ENCODE measurements around the gene CHAT.
A peak's percentile ranks its signal among the peaks of the same experiment; 100 is the strongest.

Gene CHAT

DNA sequence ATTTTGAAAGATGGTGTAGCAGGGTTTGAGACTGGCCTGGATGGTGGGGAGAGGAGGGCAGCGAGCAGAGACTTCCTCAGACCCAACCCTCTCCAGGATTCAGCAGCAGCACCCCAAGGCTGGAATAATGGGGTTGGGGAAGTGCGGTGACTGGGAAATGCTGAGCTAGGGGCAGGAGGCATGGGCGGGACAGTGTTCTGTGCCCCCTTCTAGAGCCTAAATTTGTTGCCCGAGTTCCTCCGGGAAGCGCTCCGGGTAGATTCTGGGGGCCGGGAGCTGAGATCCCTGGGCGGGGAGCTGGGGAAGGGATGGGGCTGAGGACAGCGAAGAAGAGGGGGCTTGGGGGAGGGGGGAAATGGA lies at the start of gene CHAT:
Gene CHAT, plus strand, starts transcription at position 156 of the 360 bp plus-strand sequence. Its CDS starts 153 bp downstream, at position 309.
- DNase-seq: no peak

DNA sequence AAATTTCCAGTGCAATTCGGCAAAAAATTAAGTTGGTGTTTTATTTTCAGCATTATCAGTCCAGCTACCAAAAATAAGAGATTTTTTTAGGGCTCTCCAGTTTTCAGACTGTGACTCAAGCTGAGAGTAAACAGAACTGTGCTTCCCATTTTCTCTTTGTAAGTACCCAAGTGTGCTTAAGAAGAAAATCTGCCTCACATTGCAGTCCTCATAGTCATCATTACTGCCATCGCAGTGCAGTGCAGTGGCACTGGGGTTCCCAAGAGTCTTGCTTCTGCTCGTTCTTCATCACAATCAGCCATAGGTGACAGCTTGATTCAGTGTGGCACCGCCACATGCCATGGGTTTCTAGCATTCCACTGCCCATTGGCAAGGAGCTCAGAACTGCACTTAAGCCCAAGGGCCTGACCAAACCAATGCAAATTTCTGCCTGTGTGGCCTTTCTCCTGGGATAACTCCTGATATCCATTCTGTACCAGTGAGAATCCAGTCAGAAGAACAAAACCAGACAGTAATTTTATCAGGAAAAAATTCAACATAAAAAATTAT lies 49.3 kb upstream of the CHAT start:
- DNase-seq: no peak

DNA sequence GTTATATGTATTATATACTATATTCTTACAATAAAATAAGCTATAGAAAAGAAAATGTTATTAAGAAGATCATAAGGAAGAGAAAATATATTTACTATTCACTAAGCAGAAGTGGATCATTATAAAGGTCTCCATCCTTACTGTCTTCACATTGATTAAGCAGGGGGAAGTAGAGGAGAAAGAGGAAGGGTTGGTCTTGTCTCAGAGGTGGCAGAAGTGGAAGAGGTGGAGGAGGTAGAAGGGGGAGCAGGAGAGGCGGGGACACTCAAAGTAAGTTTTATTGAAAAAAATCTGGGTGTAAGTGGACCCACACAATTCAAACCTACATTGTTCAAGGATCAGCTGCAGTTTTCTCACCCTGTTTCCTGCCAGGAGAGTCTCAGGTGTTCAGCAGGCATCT lies 46.0 kb upstream of the CHAT start:
- no peak for DNase-seq

DNA sequence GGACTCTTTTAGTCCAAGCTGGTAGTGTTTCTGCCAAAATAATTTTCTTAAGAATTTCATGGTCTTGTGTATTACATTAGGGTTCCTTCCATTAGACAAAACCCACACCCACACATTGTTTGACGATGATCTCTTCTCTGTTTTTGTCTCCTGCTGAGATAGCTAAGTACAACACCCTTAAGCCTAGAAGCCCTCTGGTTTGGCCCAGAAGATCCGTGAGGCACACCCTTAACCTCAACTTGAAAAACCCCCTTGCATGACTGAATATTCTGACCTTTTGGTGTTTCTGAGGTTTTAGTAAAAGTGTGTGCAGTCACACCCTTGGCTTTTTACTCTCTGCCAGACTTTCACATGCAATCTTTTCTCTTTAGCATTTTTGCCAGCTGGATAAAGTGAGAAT lies 45.6 kb upstream of the CHAT start:
- DNase-seq: no peak

DNA sequence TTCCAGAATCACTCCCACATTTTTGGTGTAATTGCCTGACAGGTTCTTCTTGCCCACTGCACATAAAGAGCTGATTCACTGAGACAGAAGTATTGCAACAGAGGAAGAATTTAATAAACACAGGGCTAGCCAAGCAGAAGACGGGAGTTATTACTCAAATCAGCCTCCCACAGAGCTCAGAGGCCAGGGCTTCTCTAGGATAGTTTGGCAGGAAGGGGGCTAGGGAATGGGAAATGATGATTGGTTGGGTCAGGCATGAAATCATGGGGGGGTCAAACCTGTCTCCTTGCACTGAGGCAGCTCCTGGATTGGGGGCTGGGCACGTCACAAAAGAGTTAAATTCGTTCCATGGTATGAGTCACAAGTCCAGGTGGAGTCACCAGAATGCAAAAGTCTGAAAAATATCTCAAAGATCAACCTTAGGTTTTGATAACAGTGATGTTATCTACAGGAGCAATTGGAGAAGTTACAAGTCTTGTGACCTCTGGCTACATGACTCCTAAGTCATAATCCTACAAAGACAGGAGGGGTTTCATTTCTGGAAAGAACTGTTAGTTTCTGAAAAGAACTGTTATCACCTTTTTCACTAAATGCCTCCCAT lies 44.7 kb upstream of the CHAT start:
- DNase-seq: no peak

DNA sequence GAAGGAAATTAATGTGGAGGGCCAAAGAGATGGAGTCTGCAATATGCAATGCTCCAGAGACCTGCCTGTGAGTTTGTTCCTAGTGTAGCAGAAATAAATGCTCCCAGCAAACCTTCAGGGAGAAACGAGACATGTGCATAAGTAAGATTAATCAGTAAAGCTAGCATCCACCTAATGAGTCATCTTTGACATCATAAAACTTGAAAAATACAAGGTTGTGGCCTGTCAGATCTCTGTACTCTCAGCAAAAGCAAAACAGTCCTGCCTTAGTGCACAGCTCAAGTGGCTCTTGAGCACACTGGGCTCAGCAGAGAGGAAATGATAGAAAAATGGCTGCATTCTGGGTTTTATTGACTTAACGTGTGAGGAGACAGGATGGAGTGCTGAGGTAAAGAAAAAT lies 42.4 kb upstream of the CHAT start:
- DNase-seq: peak; percentile 60

DNA sequence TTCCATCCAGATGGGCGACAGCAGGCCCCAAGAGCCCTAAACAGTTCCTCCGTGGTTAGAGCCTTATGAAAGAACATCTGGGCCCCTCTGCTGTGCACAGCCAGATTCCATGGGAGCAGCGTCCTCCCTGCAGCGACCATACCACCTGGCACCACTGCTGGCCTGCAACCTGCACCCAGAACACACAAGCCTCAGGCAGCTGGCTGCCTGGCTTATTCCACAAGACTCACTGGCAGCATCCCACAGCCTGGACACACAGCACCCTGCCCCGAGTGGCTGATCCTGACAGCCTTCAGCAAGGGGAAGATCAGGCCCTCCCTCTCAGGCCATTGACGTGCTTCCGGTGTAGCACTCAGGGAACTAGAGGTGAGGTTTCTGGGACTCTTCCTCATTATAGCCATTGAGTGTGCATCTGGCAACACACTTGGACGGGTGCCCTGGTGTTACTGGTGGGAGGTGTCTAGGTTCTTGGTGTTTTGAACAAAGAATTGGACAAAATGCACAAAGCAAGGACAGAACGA lies 41.2 kb upstream of the CHAT start:
- DNase-seq: peak; percentile 2

DNA sequence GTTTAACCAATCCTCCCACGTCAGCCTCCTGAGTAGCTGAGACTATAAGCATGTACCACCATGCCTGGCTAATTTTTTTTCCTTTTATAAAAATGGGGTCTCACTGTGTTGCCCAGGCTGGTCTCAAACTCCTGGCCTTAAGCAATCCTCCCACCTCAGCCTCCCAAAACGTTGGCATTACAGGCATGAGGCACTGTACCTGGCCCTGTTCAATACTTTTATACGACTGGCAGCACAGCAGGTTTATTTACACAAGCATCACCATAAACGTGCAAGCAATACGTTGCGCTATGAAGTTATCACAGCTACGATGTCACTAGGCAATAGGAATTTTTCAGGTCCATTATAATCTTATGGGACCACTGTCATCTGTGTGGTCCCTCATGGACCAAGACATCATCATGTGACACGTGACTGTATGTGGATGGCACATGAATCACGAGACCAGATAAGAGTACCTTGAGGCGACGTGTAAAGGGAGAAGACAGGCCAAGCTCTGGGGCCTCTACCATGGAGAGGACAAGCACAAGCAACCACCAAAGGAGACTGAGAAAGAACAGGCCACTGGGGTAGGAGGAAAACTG lies 38.3 kb upstream of the CHAT start:
- no peak for DNase-seq

DNA sequence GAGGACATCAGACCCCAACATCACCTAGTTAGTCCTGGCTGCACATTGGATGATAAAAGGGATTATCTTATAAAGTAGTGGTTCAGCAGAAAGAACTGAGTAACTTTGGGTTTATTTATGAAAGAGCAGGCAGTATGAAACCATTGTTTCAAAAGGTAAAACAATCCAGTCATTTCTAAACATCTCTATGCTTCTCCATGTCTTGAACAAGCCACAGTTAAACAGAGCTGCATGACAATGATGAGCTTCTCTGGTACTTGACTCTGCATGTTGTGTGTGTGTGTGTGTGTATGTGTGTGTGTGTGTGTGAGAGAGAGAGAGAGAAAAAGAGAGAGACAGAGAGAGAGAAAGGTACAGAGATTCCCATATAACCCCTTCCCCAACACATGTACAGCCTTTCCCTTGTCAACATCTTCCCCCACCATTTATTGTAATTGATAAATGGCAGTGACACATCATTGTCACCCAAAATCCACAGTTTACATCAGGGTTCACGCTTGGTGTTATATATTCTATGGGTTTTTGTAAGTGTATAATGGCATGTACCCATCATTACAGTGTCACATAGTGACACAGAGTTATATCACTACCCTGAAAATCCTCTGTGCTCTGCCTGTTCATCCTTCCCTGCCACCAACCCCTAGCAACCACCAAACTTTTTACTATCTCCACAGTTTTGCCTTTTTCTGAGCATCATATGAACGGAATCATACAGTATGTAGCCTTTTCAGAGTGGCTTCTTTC lies 36.5 kb upstream of the CHAT start:
- no peak for DNase-seq

DNA sequence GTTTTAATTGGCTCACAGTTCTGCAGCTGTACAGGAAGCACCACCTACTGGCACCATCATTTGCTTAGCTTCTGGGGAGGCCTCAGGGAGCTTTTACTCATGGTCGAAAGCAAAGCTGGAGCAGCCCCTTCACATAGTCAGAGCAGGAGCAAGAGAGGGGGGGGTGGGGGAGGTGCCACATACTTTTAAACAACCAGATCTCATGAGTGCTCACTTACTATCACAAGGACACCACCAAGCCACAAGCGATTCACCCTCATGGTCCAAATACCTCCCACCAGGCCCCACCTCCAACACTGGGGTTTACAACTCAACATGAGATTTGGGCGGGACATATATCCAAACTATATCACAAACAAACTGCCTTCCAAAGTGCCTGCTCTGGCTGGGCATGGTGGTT lies 35.4 kb upstream of the CHAT start:
- DNase-seq: no peak

DNA sequence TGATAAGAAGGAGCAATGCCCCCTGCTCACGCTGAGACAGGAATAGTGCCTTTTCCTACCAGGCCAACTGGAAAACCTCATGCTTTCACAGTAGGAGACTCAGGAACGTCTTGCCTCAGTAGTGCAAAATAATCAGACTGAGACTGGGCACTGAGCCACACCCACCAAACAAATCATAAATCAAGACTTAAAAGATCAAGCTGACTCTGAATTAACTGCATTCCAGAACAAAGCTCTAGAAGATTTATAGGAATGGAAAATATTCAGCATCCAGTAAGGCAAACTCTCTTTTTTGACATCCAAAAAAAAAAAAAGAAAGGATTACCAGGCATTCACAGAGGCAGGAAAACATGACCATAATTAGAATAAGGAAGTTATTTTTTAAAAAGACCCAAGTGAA lies 34.2 kb upstream of the CHAT start:
- DNase-seq: no peak

DNA sequence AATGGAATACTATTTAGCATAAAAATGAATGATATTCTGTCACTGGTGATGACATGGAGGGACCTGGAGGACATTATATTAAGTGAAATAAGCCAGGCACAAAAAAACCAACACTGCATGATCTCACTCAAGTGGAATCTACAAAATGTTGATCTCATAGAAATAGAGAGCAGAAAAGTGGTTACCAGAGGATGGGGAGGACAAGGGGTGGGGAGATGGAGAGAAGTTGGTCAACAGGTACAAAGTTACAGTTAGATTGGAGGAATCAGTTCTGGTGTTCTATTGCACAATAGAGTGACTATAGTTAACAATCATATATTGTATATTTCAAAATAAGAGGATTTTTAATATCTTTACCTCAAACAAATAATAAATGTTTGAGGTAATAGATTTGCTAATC lies 28.4 kb upstream of the CHAT start:
- no peak for DNase-seq

DNA sequence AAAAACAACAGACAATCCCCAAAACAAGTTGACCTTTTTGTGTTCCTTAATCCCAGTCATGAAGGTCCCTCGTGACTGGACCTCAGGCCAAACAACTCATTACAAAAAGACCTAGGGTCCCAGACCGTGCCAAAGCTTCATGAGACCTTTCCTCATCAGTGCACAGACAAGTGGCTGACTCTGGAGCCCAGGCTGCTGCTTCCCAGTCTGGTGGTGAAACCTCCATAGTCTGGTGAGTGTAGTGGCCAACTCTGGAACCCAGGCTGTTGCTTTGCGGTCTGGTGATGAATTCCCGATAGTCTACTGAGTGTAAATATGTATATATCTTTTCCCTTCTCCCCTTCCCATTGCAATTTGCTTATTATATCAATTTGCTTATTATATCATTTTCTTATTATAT lies 25.9 kb upstream of the CHAT start:
- DNase-seq: no peak

DNA sequence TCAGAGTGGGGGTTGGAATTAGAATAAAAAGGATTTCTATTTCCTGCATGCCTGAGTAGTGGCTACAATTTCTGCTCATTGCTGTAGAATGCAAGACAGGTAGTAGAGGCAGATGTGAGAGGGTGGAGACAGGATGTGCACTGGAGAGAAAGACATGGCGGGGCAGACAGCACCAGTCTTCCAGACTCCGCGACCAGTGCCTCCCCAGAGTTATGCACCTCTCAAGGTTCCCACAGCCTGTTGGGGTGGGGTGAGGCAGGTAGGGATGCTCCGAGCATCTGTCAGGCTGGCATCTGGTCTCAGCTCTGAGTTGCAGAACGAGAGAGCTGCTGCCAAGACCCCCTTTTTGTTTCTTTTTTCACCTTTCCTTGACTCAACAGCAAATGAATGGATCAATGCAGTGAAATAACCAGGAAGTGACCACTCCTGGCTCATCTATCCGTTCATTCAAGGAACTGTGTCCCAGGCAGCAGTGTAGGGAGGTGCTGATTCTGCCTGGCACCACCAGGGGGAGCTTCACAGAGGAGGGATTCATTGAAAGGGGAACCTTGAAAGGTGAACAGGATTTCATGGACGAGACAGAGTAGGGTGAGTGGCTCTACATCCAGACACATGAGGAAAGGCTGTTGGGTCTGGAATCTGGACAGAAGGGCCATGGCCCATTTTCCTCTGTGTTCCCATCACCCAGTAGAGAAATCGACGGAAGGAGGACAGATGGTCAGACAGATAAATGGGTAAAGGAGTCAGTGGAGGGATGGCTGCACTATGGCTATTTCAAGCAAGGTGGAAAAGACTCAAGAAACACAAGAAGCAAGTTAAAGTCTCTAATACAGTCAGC lies 20.9 kb upstream of the CHAT start:
- peak; percentile 12 for DNase-seq

DNA sequence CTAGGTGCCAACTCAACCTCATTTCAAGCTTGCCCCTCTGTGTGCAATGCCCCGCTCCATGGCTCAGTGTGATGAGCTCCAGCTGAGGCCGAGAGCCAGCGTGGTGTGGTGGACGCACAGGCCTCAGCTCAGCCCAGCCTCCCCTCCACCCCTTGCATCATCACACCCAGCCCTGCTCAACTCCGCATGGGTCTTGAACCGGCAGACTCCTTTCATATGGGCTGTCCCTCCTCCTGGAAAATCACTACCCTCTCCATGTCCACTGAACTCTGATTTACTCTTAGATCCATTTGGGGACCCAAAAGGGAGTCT lies 20.3 kb upstream of the CHAT start:
- no peak for DNase-seq

DNA sequence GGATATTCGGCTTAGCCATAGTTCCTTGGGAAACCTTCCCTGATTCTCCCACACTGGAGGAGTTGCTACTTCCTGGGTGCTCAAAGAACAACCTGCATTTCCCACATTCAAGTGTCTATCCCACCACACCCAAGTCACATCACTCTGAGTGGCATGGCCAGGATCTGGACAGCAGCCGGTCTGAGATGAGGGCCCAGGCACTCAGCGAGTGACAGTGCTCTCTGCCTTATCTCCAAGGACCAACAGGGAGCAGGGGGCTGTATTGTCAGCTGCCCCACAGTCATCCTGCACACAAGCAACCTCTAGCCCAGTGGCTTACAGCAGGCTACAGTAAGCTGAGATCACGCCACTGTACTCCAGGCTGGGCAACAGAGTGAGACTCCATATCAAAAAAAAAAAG lies 19.8 kb upstream of the CHAT start:
- DNase-seq: no peak

DNA sequence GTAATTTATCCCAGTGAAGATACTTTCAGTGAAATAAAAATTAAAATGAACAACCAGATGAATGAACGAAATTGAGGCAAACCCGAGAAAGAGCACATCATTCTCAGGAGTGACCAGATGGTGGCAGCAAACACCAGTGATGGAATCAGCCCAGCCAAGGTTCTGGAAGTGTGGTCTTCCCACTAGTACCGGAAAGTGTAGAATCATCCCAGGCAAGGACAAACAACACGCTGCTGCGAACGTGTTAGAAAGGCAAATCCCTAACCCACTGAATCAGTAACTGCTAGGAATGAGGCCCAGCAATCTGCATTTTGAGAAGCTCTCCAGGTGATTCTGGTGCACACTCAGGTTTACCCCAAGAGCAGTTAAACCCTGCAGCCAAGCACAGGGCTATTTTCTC lies 19.2 kb upstream of the CHAT start:
- peak; percentile 40 for DNase-seq

DNA sequence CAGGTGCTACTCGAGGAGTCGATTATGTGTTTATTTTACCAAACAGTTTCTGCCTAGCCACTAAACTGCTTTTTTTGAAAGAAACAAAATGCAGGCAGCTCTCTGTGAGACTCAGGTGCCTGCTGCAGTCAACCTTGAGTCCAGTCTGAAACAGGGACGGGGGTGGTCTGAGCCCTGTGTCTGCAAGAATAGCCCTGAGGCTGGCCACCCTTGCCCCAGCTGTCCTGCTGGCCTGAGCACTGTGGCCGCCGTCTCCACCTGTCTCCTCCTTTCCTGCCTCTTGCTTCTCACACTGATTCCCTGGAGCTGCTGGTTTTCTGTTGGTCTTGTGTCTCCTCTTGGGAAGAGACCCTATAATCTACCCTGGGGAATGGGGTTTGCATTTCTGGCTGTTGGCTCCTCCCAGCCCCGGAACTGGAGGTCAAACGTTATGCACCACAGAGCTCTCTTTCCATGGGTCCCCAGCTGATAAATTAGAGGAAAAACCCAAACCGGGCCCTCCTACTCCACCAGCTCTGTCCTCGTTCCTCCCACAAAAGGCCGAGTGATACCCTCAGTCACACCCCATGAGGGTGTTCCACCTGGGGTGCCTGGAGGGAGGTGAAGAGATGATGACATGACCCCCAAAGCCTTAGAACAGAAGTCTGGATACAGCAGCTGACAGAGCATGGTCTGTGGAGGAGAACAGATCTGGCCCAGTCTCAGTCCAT lies 18.7 kb upstream of the CHAT start:
- no peak for DNase-seq

DNA sequence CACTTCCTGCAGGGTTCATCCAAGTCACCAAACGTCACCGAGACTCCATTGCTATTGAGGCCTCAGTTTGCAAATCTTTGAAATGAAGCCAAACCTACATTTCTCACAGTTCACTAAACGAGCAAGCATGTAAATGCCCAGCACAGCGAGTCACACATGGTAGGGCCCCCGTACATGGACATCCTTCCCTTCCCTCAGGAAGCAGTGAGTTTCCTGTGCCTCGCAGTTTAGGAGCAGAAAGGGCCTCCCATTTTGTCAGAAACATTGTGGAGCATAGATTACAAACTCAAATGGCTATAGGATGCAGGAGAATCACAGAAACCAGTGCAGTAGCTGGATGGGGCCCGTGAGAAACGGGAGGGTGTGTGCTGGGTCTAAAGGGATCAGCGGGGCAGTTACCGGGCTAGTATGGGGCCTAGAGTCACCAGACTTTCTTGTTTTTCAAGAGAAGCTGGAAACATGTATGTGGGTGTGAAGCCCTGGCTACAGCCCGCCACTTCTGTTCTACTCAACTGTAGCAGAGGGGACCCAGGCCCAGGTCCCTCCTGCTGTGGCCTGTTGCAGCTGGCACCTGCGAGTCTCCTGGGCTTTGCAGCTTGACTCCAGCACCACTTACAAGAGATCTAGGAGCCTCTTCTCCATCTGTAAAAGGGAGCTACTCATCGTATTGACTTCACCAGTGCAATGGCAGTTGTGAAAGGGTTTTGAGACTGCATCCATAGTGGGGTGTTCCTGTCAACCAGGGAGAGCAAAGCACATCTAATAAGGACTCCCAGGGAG lies 17.9 kb upstream of the CHAT start:
- DNase-seq: peak; percentile 72

DNA sequence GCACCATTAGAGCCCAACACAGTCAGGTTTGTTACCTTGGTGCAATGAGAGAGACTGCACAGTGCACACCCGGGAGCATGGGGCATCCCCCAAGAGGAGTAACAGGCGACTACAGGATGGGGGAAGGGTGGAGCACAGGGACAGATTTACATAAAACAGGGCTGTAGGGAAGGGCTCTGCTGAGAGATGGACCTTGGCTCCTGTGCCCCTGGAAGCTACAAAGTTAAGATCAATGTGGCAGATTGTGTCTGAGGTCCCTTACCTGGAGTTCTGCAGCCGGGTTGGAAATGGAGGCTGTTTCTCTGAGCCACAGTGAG lies 17.4 kb upstream of the CHAT start:
- no peak for DNase-seq

DNA sequence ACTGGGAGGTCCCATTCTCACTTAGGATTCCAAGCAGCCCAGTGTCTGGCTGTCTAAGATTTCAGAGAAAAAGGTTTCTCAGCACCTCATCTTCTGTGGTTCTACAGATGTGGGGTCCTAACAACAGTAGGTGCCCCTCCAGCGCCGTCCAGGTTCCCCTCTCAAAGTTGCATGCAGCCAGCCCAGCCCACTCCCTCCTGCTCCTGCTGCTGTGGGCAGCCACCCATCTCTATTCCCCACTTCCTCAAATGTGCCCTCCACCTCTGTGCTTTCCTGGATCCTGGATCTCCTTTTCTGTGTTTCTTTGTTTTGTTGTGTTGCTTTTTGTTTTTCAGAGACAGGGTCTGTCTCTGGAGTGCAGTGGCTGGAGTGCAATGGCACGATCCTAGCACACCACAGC lies 17.0 kb upstream of the CHAT start:
- no peak for DNase-seq

Data from DMS79 treated with DMSO at 0.1 percent for 48 hours (cell line).